GM18861 (cell line): ENCODE measurements around the gene CDH13.

ENCODE experiments used
- ATAC-seq: cut with Tn5 transposase; IDR thresholded peaks from one replicate; pipeline ENCODE4 v1.9.1; 2021; ENCODE audit not compliant: unreplicated experiment

The CDH13 gene

GRCh38 chr16:82773018-82773417 is 146.2 kb downstream of the CDH13 start:
- no peak for ATAC-seq

DNA sequence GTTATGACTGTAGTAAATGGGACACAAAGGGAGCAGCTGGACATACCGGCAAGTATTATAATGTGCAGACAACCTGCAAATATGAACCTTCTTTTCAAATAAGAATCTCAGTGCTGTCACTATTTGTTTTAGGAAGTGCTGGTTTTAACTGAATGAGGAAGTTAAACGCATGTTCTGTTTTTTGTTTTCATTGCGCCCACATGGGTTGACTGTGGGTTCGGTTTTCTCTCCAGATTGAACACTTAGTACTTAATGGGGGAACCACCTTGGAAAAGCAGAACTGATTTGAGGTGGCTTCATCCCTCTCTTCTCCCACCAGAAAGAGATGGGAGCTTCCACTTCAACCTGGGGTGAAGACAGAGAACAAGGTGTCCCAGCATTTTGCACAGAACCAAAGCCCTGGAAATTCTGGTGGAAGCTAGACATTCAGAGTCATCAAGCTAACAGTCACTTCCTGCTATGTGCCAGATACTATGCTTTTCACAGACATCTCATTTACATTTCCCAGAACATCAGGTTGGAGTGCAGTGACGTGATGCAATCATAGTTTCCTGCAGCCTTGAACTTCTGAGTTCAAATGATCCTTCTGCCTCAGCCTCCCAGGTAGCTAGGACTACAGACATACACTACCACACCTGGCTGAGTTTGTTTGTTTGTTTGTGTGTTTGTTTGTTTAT is 149.8 kb downstream of the CDH13 start:
- ATAC-seq, result no peak

DNA sequence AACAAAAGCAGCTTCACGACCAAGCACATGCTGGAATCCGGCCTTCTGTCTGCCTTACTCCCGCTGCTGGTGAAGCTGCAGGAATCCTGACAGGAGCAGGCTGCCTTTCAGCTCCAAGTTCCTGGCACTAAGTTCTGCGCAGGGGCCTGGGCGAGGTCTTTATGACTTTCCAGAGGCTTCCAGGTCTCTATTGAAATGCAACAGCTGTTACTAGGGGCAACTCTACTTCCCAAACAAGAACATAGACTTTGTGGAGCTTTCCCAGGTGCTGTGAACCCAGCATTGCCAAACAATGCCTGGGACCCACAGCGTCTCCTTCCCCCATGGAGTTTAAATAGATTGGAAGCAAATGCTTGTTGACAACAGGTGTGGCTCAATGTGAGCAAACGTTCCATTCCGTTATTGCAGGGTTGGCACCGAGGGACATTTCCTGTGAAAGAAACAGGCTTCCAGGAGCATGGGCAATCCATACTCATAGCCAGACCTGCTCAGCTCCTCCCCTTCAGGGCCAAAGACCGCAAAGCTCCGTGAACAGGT is 156.0 kb downstream of the CDH13 start:
- ATAC-seq, result no peak

GRCh38 chr16:82783933-82784572 is 157.3 kb downstream of the CDH13 start:
- no peak for ATAC-seq

- no peak for ATAC-seq
Observed at GRCh38 chr16:82784573-82784968, 157.8 kb downstream of the CDH13 start.

GRCh38 chr16:82788225-82788624 is 161.5 kb downstream of the CDH13 start:
- ATAC-seq, result no peak

GRCh38 chr16:82788919-82789318 is 162.2 kb downstream of the CDH13 start:
- ATAC-seq, result no peak

GRCh38 chr16:82792693-82793092 is 165.9 kb downstream of the CDH13 start:
- ATAC-seq, result no peak

DNA sequence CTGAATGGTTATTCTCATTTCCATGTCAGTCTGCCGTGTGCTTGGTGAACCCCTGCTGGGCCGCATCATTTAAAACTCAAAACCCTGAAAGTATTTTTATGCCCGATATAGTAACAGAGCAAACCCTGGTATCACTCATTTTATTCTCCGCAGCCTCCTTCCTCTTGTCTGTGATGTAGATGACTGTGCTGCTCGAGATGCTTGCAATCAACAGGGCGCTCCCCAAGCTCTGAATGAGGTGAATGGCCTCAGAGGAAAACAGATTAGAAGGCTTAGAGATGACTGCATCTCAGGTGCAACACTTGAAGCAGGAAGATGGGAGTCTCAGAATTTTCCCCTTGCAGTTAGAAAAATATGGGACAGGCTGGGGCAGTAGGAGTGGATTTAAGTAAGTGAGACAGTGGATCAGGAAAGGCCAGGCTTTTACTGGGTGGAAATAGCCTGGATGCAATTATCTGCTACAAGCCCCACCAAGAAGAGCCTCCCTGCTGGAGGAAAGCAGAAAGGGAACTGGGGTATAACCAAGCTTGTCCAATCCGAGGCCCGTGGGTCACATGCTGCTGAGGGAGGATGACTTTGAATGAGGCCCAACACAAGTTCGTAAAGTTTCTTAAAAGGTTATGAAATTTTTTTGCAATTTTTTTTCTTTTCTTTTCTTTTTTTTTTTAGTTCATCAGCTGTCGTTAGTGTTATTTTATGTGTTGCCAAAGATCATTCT is 166.9 kb downstream of the CDH13 start:
- ATAC-seq, result no peak

- no peak for ATAC-seq
Observed at GRCh38 chr16:82796047-82796446, 169.3 kb downstream of the CDH13 start.

- no peak for ATAC-seq
Observed at GRCh38 chr16:82801361-82801760, 174.6 kb downstream of the CDH13 start.

DNA sequence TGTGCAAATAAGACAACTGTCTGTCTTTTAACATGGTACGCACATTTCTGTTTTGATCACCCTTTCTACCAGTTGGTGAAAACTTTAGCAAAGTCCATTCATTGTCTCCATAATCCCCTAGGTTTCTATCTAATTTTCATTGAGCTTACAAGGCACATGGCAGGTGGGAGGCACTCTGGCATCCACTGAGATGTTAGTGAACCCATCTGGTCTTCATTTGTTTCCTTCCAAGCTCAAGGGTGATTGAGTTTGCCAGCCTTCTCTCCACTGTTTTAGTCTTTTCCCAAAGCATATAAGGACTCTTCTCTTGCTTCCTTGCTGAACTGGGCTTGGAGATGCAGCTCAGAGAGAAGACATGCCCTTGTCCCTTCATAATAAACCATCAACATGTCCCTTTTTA is 179.1 kb downstream of the CDH13 start:
- no peak for ATAC-seq

GRCh38 chr16:82807311-82807710 is 180.5 kb downstream of the CDH13 start:
- no peak for ATAC-seq

DNA sequence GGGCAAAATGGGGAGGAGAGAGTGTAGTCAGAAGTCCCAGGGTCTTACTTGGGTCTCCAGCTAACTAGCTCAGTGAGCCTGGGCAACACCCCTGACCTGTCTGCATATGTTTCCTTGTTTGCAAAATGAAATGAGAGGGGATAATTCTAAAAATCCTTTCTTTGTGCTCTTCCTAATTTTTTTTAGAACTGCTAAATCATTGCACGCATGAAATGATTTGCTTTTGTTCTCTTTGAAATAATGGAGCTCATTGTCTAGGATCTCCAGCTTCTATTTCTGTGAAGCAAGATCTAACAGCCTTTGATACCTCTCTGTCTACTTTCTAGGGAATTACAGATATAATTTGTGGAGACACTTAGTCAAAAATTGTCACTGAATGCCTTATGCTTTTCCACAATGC is 181.3 kb downstream of the CDH13 start:
- ATAC-seq, result no peak

DNA sequence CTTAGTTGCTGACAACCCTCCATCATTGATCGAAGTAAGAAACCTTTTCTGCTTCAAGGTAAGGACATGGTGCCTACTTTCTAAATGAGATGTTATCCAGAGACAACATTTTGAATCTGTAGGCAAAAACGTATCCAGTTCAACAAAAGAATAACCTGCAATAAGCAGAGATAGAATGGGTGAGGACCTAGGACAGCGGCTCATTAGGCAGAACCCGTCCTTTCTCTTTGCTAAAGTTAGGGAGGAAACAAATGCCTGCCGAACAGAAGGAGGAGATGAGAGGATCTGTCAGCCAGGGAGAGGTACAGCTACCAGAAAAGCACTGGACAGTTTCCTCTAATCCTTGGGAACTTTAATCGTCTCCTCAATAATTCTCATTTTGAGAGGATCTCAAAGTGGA is 183.3 kb downstream of the CDH13 start:
- no peak for ATAC-seq

DNA sequence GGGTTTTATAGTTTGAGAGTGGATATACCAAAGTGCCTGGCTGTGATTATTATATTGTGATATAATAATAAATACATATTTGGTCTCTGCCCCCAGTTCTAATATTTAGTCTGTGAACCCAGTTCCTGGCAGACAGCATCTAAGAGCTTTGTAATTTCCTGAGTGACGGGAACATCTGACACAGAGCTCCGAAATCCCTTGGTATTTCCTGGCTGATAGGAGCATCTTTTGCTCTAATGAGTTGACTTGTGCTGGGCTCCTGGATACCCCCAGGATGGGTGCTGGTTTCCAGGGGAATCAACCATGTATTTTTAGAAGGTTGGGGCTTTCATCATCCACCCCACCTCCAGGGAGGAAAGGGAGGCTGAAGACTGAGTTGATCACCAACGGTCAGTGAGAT is 187.3 kb downstream of the CDH13 start:
- ATAC-seq, result no peak

GRCh38 chr16:82819286-82819685 is 192.5 kb downstream of the CDH13 start:
- no peak for ATAC-seq

GRCh38 chr16:82820855-82821254 is 194.1 kb downstream of the CDH13 start:
- no peak for ATAC-seq

DNA sequence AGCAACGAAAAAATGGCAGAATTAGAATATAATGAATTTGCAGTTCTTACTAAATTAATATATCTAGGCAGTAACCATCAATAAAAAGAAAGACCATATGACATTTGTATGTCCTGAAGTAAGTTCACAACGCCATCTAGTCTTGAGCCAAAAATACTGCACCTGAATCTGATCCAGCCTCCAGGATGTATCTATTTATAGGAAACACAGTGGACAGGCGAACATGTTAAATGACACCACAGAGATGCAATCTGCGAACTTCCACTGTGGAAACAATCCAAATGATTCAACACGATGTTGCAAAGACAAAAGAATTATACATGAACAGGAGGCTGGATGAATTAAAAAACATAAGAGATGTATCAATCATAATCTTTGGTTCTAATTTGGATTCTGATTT is 197.6 kb downstream of the CDH13 start:
- no peak for ATAC-seq

GRCh38 chr16:82829301-82829700 is 202.5 kb downstream of the CDH13 start:
- ATAC-seq, result no peak

DNA sequence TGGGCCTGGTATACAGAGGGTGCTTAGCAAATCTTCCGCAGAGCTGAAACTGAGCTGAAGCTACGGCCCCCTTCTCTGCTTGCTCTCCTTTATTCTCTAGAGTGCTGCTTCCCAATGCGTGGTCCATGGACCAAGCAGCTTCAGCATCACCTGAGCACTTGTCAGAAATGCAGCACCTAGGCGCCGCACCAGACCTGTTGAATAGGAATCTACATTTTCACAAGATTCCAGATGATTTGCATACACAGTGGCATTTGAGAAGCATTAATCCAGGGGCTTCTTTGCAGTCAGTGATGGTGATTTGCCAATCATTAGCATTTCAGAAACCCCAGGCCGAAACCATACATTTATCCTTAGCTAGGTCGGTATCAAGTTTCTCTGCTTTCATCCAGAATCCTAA is 204.2 kb downstream of the CDH13 start:
- ATAC-seq, result no peak

DNA sequence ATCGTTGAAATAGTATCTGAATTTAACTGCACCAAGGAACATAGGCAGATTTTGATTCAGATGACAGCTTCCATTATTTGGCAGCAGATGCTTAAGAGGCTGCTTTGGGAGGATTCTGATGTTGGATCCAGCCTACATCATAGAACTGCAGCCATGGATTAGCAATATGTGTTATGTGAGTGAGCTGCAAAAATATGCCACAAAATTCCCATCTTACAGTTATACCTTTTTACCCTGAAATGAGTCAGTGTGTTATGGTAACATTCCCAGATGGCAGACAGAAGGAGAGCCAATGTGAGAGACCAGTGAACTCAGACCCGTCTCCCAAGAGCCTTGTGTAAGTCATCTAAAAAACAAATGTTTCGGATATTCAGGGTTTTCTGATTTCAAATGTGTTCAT is 206.1 kb downstream of the CDH13 start:
- no peak for ATAC-seq
